ENCODE measurements around the gene E4F1.
"Not testable (repeated sequence)": the region's sequence is repeated elsewhere in the genome, so short reads cannot be mapped to it uniquely, and the experiment has no call there.

The E4F1 gene

GRCh38 chr16:2244926-2245795, 21.8 kb downstream of the E4F1 start:
- DNase-seq: no peak

- DNase-seq: no peak
Observed at GRCh38 chr16:2246301-2246885, 23.0 kb downstream of the E4F1 start.

GRCh38 chr16:2250652-2251295, 27.4 kb downstream of the E4F1 start:
- DNase-seq: peak; percentile 55

- peak; percentile 76 for DNase-seq
Observed at GRCh38 chr16:2251296-2252111, 28.1 kb downstream of the E4F1 start, which contains the start of gene ECI1. TSS of gene ECI1 (minus strand) at chr16:2251587. CDS start at chr16:2251566, 21 bp downstream.

- no peak for DNase-seq
Observed at GRCh38 chr16:2252806-2253148, 29.4 kb downstream of the E4F1 start.

GRCh38 chr16:2253293-2253692, 29.9 kb downstream of the E4F1 start:
- no peak for DNase-seq

- DNase-seq: no peak
Observed at GRCh38 chr16:2256531-2257140, 33.2 kb downstream of the E4F1 start.

GRCh38 chr16:2257726-2258125, 34.3 kb downstream of the E4F1 start:
- no peak for DNase-seq

- not testable (repeated sequence) for DNase-seq
Observed at GRCh38 chr16:2258530-2258929, 35.1 kb downstream of the E4F1 start.

- no peak for DNase-seq
Observed at GRCh38 chr16:2260250-2260649, 36.9 kb downstream of the E4F1 start.

- DNase-seq: not testable (repeated sequence)
Observed at GRCh38 chr16:2263026-2263425, 39.6 kb downstream of the E4F1 start.

- DNase-seq: not testable (repeated sequence)
Observed at GRCh38 chr16:2266887-2267286, 43.5 kb downstream of the E4F1 start.

- peak; percentile 39 for DNase-seq
Observed at GRCh38 chr16:2267505-2267912, 44.1 kb downstream of the E4F1 start.

GRCh38 chr16:2267913-2268666, 44.7 kb downstream of the E4F1 start, which contains the start of gene RNPS1:
TSS of gene RNPS1 (minus strand) at chr16:2268126. CDS start at chr16:2264643, 3,483 bp downstream.
- peak; percentile 94 for DNase-seq

GRCh38 chr16:2270070-2270462, 46.7 kb downstream of the E4F1 start:
- no peak for DNase-seq

- DNase-seq: no peak
Observed at GRCh38 chr16:2270588-2271470, 47.4 kb downstream of the E4F1 start.

GRCh38 chr16:2271848-2272461, 48.6 kb downstream of the E4F1 start:
- DNase-seq: no peak

GRCh38 chr16:2273484-2273883, 50.1 kb downstream of the E4F1 start:
- no peak for DNase-seq

- no peak for DNase-seq
Observed at GRCh38 chr16:2273931-2274330, 50.5 kb downstream of the E4F1 start.
